CD4-positive, alpha-beta T cell treated with Interleukin-4 for 4 hours (primary cell): ENCODE data around the gene TUBGCP6.

Source experiments
- DNase-seq: peaks from one replicate; pipeline ENCODE4 v3.0.0-alpha.2; 2020

TUBGCP6 gene

DNA sequence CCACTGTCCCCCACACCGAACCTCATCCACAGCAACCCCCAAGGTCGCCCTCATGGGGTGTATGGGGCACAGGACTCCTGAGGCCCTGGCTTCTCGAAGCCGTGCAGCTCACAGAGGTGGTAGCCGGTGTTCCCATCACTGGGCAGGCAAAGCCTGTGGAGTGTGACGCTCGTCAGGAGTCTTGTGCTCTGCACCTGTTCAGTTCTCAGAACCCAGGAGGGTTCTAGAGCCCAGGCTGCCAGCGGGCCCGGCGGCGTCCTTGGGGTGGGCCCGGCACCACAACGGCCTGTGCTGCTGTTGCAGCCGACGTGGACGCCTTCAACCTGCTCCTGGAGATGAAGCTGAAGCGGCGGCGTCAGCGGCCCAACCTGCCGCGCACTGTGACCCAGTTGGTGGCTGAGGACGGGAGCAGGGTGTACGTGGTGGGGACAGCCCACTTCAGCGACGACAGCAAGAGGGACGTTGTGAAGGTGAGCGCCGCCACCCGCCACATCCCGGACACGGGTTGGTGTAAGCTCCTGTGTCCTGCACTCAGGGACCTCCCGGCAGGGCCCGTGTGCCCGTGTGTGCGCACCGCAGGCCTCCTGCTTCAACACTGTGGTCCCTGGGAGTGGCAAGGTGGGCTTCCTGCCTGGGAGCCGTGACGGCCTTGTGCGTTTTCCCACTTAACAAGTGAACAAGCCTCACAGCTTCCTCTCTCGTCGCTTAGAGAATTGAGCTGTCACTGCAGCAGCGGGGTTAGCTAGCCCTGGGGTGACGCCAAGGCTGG lies 50.6 kb downstream of the TUBGCP6 start:
- no peak for DNase-seq

- DNase-seq, result no peak
Observed at GRCh38 chr22:50193621-50194020, 51.2 kb downstream of the TUBGCP6 start.

DNA sequence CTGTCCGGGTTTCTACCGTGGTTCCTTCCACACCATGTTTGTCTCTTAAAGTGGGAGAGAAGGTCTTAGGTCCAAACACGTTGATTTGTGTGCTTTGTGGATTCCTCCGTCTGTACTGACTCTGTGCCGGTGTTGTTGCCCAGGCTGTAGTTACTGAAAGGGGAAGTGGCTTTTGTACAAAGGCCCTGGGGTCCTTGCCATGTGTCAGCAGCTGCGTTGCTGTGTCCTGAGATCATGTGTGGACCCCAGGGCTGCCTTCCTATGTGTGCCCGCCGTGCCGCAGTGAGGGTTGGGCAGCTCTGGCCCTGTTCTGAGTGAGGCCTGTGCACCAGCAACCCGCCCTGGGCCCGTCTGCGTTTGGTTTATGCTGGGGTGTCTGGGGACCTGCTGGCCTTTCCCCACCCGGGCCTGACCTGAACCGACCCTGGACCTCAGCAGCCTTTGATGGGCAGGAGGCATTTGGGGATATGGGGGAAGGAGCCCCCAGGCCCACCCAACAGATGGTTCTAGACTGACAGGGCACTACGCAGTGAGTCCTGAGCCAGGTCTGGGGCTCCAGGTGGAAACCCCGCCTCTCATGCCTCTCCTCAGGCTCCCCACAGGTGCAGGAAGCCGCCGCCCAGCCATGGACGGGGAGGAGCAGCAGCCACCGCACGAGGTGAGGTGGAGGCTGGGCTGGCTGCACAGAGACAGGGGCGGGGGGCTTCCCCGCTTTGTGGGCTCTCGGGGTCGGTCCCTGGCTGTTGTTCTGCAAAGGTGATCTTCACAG lies 52.2 kb downstream of the TUBGCP6 start:
- peak; percentile 49 for DNase-seq

- DNase-seq, result peak; percentile 86
Observed at GRCh38 chr22:50190941-50191741, 53.7 kb downstream of the TUBGCP6 start.

DNA sequence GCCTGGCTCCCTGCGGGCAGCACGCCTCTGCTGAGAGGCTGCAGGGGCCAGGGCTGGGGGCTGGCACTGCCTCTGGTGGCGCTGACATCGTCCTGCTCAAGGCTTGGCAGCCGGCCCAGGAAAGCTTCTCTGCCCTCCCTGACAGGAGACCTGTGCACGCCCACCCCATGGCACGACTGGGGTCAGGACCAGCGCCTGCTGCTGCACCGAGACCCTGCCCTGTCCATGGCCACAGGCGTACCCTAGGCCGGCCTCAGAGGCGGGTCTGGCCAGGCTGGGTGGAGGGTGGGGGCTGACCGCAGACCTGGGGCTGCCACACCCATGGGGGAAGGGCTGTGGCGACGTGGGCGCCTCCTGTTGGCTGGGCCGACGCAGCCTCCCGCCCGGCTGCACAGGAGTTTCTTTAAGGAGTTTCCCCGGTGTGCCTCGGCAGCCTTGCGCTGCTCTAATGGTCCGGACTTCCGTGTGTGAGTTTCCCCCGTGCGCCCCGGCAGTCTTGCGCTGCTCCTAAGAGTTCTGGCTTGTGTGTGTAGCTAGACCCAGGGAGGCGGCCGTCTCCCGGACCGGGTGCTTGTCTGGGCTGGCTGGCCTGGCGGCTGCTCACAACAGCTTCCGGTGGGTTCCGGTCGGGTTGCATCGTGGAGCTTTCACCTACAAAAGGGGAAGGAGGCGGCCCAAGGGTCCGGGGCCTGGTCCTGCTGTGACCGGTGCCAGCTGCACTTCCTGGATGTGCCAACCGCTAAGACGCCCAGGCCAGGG lies 54.5 kb downstream of the TUBGCP6 start:
- DNase-seq, result peak; percentile 85

DNA sequence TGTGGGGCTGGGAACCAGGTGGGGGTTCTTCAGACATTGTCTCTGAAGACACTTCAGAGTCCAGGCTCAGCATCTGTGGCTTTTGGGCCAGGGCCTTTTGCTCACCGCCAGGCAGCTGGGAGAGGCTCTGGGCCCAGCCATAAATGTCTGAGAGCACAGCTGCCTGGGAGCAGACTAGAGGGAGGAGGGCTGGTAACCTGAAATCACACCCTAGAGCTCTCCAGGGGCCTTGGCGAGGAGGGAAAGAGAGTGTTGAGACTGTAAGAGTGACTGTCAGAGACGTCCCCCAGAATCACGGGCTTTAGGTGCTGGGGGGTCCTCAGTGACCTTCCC lies 55.0 kb downstream of the TUBGCP6 start:
- DNase-seq, result no peak

DNA sequence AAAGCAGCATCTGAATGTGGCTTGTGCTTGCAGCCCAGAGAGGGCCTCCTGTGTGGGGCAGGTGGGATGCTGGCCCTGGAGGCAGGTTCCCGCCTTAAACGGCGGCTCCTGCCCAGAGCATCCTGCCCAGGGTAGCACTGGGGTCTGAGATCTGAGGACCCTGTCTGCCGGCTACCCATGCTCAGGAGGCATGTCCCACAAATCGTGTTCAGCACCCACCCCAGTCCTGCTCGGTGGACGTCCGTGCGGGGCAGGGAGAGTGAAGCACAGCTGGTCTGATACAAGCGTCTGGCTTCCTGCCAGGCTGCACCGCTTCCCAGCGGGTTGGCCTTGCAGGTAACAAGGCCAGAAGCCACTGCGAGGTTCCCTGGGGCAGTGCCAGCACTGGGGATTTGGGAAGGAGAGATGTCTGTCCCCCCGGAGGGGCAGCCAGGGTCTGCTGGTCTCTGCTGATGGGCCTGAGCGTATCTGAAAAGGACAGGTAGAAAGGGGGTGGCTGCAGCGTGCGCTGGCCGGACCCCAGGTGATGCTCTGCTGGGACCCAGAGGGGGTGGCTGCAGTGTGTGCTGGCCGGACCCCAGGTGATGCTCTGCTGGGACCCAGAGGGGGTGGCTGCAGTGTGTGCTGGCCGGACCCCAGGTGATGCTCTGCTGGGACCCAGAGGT lies 55.5 kb downstream of the TUBGCP6 start:
- no peak for DNase-seq

- no peak for DNase-seq
Observed at GRCh38 chr22:50188356-50188755, 56.5 kb downstream of the TUBGCP6 start.

DNA sequence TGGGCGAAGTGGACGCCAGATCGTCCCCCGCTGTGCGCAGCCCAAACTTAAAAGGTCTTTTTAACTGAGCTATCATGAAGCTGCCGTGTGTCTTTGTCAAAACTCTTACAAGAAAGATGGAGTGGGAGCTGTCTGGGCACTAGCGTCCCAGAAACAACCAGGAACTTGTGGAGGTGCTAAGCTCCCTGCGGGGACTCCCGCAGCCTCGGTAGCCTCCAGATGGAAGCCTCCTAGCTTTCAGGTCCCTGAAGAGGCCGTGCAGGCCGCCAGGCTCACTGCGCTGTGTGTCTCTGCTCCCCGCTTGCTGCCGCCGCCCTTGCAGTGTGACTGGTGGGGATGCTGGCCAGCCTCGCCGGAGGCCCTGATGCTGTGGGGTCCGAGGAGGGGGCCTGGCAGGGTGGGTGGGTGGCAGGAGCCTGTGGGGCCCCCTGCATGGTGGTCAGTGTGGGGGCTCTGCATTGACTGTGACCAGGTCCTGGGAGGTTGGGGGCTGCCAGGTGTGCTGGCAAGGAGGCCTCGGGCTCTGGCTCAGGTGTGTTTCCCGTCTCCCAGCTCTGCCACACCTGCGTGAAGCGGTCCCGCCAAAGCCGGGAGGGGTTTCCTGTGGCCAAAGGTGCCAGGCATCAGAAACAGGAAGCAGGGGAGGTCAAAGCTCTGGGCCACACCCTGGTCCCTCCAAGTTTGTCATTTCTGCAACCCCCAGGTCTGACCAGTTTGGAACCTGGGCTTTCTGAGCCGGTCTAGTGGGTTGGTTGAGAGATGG lies 57.9 kb downstream of the TUBGCP6 start:
- peak; percentile 33 for DNase-seq

DNA sequence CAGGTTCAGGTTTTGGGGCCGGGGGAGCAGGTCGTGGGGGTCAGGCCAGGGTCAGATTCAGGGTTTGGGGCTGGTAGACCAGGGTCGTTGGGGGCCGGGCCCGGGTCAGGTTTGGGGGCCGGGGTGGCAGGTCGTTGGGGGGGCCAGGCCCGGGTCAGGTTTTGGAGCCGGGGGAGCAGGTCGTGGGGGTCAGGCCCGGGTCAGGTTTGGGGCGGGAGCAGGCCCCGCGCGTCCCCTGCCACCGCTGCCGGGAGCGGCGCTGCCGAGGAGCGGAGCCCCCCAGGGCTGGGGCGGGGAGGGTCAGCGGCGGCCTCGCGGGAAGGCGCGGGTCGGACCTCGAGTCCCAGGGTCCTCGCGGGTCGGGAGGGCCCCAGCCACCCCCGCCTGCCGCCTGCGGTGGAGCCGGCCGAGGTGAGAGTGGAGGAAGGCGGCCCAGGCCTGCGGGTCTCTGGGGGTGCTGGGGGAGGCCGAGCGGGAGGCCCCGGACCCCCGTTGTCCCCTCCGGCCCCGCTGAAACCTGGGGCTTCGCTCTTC lies 58.6 kb downstream of the TUBGCP6 start:
- no peak for DNase-seq

- peak; percentile 86 for DNase-seq
Observed at GRCh38 chr22:50185375-50186087, 59.3 kb downstream of the TUBGCP6 start, which contains the start of gene TRABD. TRABD (plus strand) TSS chr22:50185913; CDS start chr22:50193061, 7,148 bp downstream.

- no peak for DNase-seq
Observed at GRCh38 chr22:50184902-50185374, 59.9 kb downstream of the TUBGCP6 start.

DNA sequence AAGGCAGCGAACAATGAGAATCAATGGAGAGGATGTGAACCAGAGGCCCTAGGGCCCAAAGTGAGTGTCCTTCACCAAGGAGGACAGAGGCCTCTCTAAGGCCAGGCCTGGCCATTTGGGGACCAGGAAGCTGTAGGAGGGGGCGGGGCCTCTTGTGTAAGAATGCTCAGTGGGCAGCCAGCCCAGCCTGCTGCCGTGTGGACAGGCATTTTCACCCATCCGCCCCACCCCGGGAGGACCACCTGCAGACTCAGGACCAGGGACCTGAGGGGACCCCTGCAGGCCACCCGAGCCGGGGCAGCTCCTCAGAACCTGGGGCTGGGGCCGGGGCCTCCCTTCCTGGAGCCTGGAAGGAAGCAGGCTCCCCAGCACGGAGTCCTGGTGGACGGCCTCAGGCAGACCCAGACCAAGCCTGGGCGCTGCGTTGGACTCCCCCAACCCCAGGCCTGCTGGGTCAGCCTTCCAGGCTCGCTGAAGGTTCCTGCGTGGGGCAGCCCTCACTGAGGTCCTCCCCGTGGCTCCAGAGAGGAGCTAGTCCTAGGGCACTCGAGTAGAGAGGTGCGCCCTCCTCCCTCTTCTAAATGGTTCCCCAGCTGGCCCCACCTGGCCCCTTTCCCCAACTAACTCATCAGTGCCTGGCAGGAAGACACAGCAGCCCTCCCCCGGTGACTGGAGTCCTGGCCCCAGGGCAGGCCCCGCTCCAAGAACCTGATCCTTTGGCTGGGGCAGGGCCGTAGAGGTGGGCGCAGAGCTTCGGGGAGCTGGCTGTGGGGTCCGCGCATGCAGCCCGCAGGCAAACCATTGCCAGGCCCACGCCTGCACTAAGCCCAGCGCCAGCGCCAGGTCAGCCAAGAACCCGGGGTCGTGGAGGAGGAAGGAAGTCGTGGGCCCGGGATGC lies 60.6 kb downstream of the TUBGCP6 start:
- no peak for DNase-seq

DNA sequence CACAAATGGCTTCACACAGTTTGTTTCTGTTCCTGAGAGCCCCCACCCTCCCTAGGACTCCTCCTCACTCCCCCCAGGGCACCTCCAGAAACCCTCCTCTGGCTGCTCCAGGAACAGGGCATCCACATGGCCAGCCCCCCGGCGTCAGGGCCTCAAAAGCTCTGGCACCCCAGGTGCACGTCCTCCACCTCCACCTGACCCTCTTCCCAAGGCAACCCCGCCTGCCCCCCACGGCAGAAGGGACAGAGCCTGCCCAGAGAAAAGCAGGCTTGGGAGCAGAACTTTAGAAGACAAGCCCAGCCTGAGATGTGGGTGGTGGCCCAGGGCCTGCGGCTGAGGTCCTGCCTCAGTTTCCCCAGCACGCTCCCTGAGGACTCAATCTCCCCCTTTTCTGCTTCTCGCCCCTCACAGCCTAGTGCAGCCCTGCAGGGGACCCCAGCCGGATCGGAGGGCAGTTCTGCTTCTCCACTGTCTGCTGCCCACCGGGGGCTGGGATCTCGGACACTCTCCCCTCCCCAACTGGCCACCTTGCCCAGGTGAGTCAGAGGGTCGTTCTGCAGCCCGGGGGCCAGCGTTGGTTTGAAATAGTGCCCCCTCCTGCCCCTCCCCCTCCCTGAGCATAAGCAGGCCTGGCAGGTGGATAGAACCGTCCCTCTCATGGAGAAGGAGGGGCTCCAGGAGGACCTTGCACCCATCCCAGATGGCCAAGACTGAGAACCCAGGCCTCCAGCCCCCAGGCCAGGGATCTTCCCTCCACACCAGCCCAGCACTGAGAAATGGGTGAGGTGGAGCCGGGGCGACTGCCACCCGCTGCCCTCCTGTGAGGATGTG lies 61.5 kb downstream of the TUBGCP6 start:
- DNase-seq, result no peak

DNA sequence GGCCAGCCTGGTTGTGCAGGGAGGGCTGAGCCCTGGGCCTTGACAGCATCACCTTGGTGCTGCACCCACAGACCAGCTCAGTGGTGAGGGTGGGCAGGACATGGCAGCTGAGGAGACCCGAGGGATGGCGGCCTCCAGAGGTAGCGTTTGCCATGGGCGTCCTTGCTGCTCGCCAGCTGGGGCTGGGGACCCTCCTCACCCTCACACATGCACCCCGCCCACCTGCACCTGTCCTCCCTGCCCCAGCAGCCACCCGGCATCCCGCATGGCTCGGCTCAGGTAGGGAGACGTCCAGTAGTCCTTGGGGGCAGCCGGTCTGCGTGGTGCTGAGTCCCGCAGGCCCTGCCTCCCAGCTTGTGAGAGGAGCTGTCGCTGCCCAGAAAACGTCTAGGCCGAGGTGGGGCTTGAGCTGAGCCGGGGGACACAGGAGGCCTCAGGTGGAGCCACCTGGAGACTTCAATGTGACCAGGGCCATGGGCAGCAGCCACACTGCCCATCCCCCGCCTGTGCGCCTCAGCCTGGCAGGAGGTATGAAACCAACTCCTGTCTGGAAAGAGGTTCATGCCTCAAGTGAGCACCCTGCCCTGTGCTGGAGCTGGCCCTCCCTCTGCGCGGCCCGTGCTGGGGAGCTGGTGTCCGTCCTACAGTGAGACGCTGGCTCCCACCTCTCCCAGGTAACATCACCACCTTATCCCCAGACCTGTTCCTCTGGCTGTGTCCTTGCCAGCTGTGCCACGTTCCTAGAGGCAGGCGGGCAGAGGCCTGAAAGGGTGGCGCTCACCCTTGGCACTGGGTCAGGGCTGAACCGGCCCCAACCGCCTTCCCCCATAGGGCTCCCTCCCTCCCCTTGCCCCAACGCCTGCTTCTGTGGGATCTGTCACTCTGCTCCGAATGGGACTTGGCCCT lies 62.4 kb downstream of the TUBGCP6 start:
- DNase-seq, result no peak

GRCh38 chr22:50180727-50181521 lies 63.9 kb downstream of the TUBGCP6 start:
- DNase-seq, result no peak
